OCI-LY1 (cell line): ENCODE data around the gene SUN1.

ENCODE experiments used
- H2AFZ ChIP-seq: fragments of 200-600 bp; sonication (generic), shearing (Covaris generic); 2 replicates; pipeline ENCODE4 v1.6.0; 2014; ENCODE audit warnings: antibody characterized with exemption, mild to moderate bottlenecking, low read length
- H3F3A ChIP-seq: fragments of 200-600 bp; sonication (generic), shearing (Covaris generic); 2 replicates; pipeline ENCODE4 v1.6.0; 2014; ENCODE audit warnings: mild to moderate bottlenecking, antibody characterized with exemption, low read length, moderate library complexity; ENCODE audit not compliant: insufficient read depth
- H3K27ac ChIP-seq: fragments of 200-600 bp; sonication (generic); 2 replicates; pipeline ENCODE4 v1.5.1; 2014; ENCODE audit warnings: low read length, mixed run types, mild to moderate bottlenecking, low read depth; ENCODE audit not compliant: poor library complexity, severe bottlenecking
- H3K27me3 ChIP-seq: fragments of 200-600 bp; sonication (generic); 2 replicates; pipeline ENCODE4 v1.6.0; 2014; ENCODE audit warnings: antibody characterized with exemption, mild to moderate bottlenecking, low read length, moderate library complexity; ENCODE audit not compliant: insufficient read depth
- H3K36me3 ChIP-seq: fragments of 200-600 bp; sonication (generic); 2 replicates; pipeline ENCODE4 v1.6.1; 2014; ENCODE audit warnings: mild to moderate bottlenecking, antibody characterized with exemption, low read length, moderate library complexity, mixed read lengths; ENCODE audit not compliant: insufficient read depth
- H3K4me1 ChIP-seq: fragments of 200-600 bp; sonication (generic); 2 replicates; pipeline ENCODE4 v1.5.1; 2014; ENCODE audit warnings: mild to moderate bottlenecking, low read length, moderate library complexity; ENCODE audit not compliant: insufficient read depth, severe bottlenecking
- H3K4me2 ChIP-seq: fragments of 200-600 bp; sonication (generic), shearing (Covaris generic); 2 replicates; pipeline ENCODE4 v1.6.1; 2014; ENCODE audit warnings: low read length
- H3K4me3 ChIP-seq: fragments of 200-600 bp; sonication (generic); 2 replicates; pipeline ENCODE4 v1.5.1; 2014; ENCODE audit warnings: low read length, low read depth, mild to moderate bottlenecking, mixed read lengths; ENCODE audit not compliant: poor library complexity, severe bottlenecking
- H3K79me2 ChIP-seq: fragments of 200-600 bp; shearing (Covaris generic); 2 replicates; pipeline ENCODE4 v1.6.1; 2016; ENCODE audit warnings: mixed run types, low read length, mixed read lengths; ENCODE audit not compliant: insufficient read depth
- H3K9ac ChIP-seq: fragments of 200-600 bp; sonication (generic), shearing (Covaris generic); 2 replicates; pipeline ENCODE4 v1.6.1; 2014; ENCODE audit warnings: mild to moderate bottlenecking, low read length, mixed read lengths
- H3K9me2 ChIP-seq: fragments of 200-600 bp; sonication (generic), shearing (Covaris generic); 2 replicates; pipeline ENCODE4 v1.6.1; 2014; ENCODE audit warnings: low read depth, mild to moderate bottlenecking, low read length, mixed read lengths
- H3K9me3 ChIP-seq: fragments of 200-600 bp; shearing (Covaris generic); 2 replicates; pipeline ENCODE4 v1.6.1; 2014; ENCODE audit warnings: low read length, mixed read lengths
- H4K20me1 ChIP-seq: fragments of 200-600 bp; sonication (generic), shearing (Covaris generic); 2 replicates; pipeline ENCODE4 v1.6.0; 2016; ENCODE audit warnings: mild to moderate bottlenecking, low read length; ENCODE audit not compliant: insufficient read depth
- CTCF ChIP-seq: fragments of 200-600 bp; sonication (generic), shearing (Covaris generic); IDR thresholded peaks from 2 replicates; pipeline ENCODE4 v1.5.1; 2017; ENCODE audit warnings: mild to moderate bottlenecking, antibody characterized with exemption, low read length, moderate library complexity, mixed read lengths
- EZH2 ChIP-seq: fragments of 200-600 bp; sonication (generic), shearing (Covaris generic); IDR thresholded peaks from 2 replicates; pipeline ENCODE4 v1.8.0; 2017; ENCODE audit warnings: borderline replicate concordance, mixed run types, mild to moderate bottlenecking, antibody characterized with exemption, low read length, moderate library complexity, mixed read lengths

SUN1 gene

GRCh38 chr7:885893-886625, 53.8 kb downstream of the SUN1 start:
- Histone ChIP-seq H3K27me3 (no peaks in the 10 kb centered on the region), H2AFZ (no peak overlapping the region), H3K9ac (no peak overlapping the region), H3K27ac (no peak overlapping the region), H3K9me2 (no peaks in the 10 kb centered on the region), H3K4me2 (no peak overlapping the region), H4K20me1 (no peaks in the 10 kb centered on the region), H3F3A (no peaks in the 10 kb centered on the region), H3K36me3 (peaks cover 28% of the 10 kb centered on the region), H3K79me2 (peaks cover 11% of the 10 kb centered on the region), H3K9me3 (no peaks in the 10 kb centered on the region), H3K4me3 (no peak overlapping the region), H3K4me1 (no peaks in the 10 kb centered on the region)
- no peak for TF ChIP-seq EZH2
- no peak for TF ChIP-seq CTCF

GRCh38 chr7:886626-887487, 54.6 kb downstream of the SUN1 start:
- Histone ChIP-seq H3K9me2 (no peaks in the 10 kb centered on the region), H2AFZ (no peak overlapping the region), H3K4me3 (no peak overlapping the region), H3K79me2 (peaks cover 4% of the 10 kb centered on the region), H3K27me3 (no peaks in the 10 kb centered on the region), H3K9ac (no peak overlapping the region), H4K20me1 (no peaks in the 10 kb centered on the region), H3K4me1 (no peaks in the 10 kb centered on the region), H3K9me3 (no peaks in the 10 kb centered on the region), H3K4me2 (no peak overlapping the region), H3K27ac (no peak overlapping the region), H3F3A (no peaks in the 10 kb centered on the region), H3K36me3 (peaks cover 34% of the 10 kb centered on the region)
- no peak for TF ChIP-seq CTCF
- TF ChIP-seq EZH2 = no peak

- Histone ChIP-seq H3K4me3 (no peak overlapping the region), H3K27ac (no peak overlapping the region), H3K9me3 (no peaks in the 10 kb centered on the region), H3K9ac (no peak overlapping the region), H3K36me3 (peaks cover 36% of the 10 kb centered on the region), H3F3A (no peaks in the 10 kb centered on the region), H3K4me1 (no peaks in the 10 kb centered on the region), H3K27me3 (no peaks in the 10 kb centered on the region), H3K9me2 (no peaks in the 10 kb centered on the region), H3K79me2 (no peaks in the 10 kb centered on the region; the same call in none of the 2 replicates), H3K4me2 (no peak overlapping the region), H4K20me1 (no peaks in the 10 kb centered on the region), H2AFZ (no peak overlapping the region)
- TF ChIP-seq CTCF = no peak
- TF ChIP-seq EZH2 = no peak
Observed at GRCh38 chr7:887488-887820, 55.2 kb downstream of the SUN1 start.
